Type B pancreatic cell (in vitro differentiated cells): ENCODE data around the gene PSME1. TPM values are rescaled to one million over a fixed set of nuclear protein-coding genes. Genes with fewer than 3 reads are reported as not detected.
A peak's percentile ranks its signal among the peaks of the same experiment; 100 is the strongest.

Experiments
- DNase-seq: peaks from one replicate; pipeline ENCODE4 v3.0.0; 2021; ENCODE audit warnings: mixed read lengths; ENCODE audit not compliant: unreplicated experiment; ENCODE audit errors: extremely low spot score
- H3K27ac Mint-ChIP-seq: 2 replicates; pipeline ENCODE4 v1.8.0; 2021; ENCODE audit warnings: mild to moderate bottlenecking, mixed read lengths
- H3K27me3 Mint-ChIP-seq: 2 replicates; pipeline ENCODE4 v1.8.0; 2021; ENCODE audit warnings: mixed read lengths
- H3K36me3 Mint-ChIP-seq: 2 replicates; pipeline ENCODE4 v1.8.0; 2021; ENCODE audit warnings: mixed read lengths
- H3K4me1 Mint-ChIP-seq: one replicate; pipeline ENCODE4 v1.8.0; 2021; ENCODE audit warnings: mixed read lengths; ENCODE audit not compliant: unreplicated experiment
- H3K4me3 Mint-ChIP-seq: 2 replicates; pipeline ENCODE4 v1.8.0; 2021; ENCODE audit warnings: mild to moderate bottlenecking, mixed read lengths
- H3K9me3 Mint-ChIP-seq: 2 replicates; pipeline ENCODE4 v1.8.0; 2021; ENCODE audit warnings: mixed read lengths
- total RNA-seq: library from RNA; stranded (reverse); gene quantifications from 2 replicates; pipeline ENCODE4 v1.2.1, GENCODE V29; 2021; ENCODE audit warnings: low replicate concordance
- TF ChIP-seq, protein P1 (sequence below): fragments of 200-600 bp; sonication (generic); conservative IDR thresholded peaks from 2 replicates; pipeline ENCODE4 v1.5.0; 2021; ENCODE audit warnings: antibody characterized with exemption, mild to moderate bottlenecking

Gene PSME1
- total RNA-seq, 1 donor from 2014 or later = 142 TPM

- H3K4me1 Mint-ChIP-seq = peaks cover 19% of the 10 kb centered on the region
- H3K4me3 Mint-ChIP-seq = peak overlapping the region; percentile 8
- peak overlapping the region; percentile 27 for H3K27ac Mint-ChIP-seq
- no peaks in the 10 kb centered on the region for H3K9me3 Mint-ChIP-seq
- no peak for DNase-seq
- H3K36me3 Mint-ChIP-seq = peaks cover 27% of the 10 kb centered on the region
- H3K27me3 Mint-ChIP-seq = no peaks in the 10 kb centered on the region
- TF ChIP-seq, protein P1, sequence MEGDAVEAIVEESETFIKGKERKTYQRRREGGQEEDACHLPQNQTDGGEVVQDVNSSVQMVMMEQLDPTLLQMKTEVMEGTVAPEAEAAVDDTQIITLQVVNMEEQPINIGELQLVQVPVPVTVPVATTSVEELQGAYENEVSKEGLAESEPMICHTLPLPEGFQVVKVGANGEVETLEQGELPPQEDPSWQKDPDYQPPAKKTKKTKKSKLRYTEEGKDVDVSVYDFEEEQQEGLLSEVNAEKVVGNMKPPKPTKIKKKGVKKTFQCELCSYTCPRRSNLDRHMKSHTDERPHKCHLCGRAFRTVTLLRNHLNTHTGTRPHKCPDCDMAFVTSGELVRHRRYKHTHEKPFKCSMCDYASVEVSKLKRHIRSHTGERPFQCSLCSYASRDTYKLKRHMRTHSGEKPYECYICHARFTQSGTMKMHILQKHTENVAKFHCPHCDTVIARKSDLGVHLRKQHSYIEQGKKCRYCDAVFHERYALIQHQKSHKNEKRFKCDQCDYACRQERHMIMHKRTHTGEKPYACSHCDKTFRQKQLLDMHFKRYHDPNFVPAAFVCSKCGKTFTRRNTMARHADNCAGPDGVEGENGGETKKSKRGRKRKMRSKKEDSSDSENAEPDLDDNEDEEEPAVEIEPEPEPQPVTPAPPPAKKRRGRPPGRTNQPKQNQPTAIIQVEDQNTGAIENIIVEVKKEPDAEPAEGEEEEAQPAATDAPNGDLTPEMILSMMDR = no peak
Observed at GRCh38 chr14:24159777-24160498, 23.9 kb downstream of the PSME1 start.

- peaks cover 19% of the 10 kb centered on the region for H3K4me1 Mint-ChIP-seq
- H3K27me3 Mint-ChIP-seq = no peaks in the 10 kb centered on the region
- H3K9me3 Mint-ChIP-seq = no peaks in the 10 kb centered on the region
- H3K4me3 Mint-ChIP-seq = peak overlapping the region; percentile 8
- TF ChIP-seq, protein P1 = no peak
- DNase-seq = no peak
- peak overlapping the region; percentile 98 for H3K27ac Mint-ChIP-seq
- peaks cover 28% of the 10 kb centered on the region for H3K36me3 Mint-ChIP-seq
Observed at GRCh38 chr14:24160499-24160849, 24.5 kb downstream of the PSME1 start.

- H3K27ac Mint-ChIP-seq = peak within 1 kb of the TSS; percentile 98
- peaks cover 19% of the 10 kb centered on the region for H3K4me1 Mint-ChIP-seq
- peak; percentile 96 for DNase-seq
- peak within 1 kb of the TSS; percentile 98 for H3K4me3 Mint-ChIP-seq
- H3K36me3 Mint-ChIP-seq = peaks cover 22% of the 10 kb centered on the region
- H3K27me3 Mint-ChIP-seq = no peaks in the 10 kb centered on the region
- TF ChIP-seq, protein P1 = peak; percentile 99
- H3K9me3 Mint-ChIP-seq = no peaks in the 10 kb centered on the region
Observed at GRCh38 chr14:24160850-24161804, 25.1 kb downstream of the PSME1 start, which contains the start of gene IRF9. TSS of gene IRF9 (plus strand) at chr14:24161265. CDS start at chr14:24162145, 880 bp downstream.

DNA sequence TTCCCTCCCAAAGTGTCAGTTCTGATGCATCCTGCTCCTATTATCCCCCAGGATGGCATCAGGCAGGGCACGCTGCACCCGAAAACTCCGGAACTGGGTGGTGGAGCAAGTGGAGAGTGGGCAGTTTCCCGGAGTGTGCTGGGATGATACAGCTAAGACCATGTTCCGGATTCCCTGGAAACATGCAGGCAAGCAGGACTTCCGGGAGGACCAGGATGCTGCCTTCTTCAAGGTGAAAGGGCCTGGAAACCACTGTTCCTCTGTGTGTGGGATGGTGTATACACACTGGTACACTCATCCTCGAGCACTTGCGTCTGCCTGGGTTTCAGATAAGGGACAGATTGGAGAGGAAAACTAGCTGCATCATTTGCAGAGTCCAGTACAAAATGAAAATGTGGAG is 26.1 kb downstream of the PSME1 start:
- peaks cover 17% of the 10 kb centered on the region for H3K36me3 Mint-ChIP-seq
- peaks cover 19% of the 10 kb centered on the region for H3K4me1 Mint-ChIP-seq
- TF ChIP-seq, protein P1 = no peak
- H3K27me3 Mint-ChIP-seq = no peaks in the 10 kb centered on the region
- peak overlapping the region; percentile 98 for H3K27ac Mint-ChIP-seq
- no peak for DNase-seq
- H3K4me3 Mint-ChIP-seq = peak overlapping the region; percentile 98
- H3K9me3 Mint-ChIP-seq = no peaks in the 10 kb centered on the region

GRCh38 chr14:24164518-24164991 is 28.6 kb downstream of the PSME1 start:
- Mint-ChIP-seq H3K4me3 (no peak overlapping the region), H3K27ac (peak overlapping the region; percentile 64), H3K9me3 (no peaks in the 10 kb centered on the region)

More at GRCh38 chr14:24164518-24164991, 28.6 kb downstream of the PSME1 start:
- peaks cover 28% of the 10 kb centered on the region for H3K36me3 Mint-ChIP-seq
- H3K27me3 Mint-ChIP-seq = no peaks in the 10 kb centered on the region
- TF ChIP-seq, protein P1 = no peak
- DNase-seq = no peak
- peaks cover 23% of the 10 kb centered on the region for H3K4me1 Mint-ChIP-seq
